Natural killer cell (primary cell): Measurements from ENCODE around the gene CLDN18. TPM values are rescaled to one million over a fixed set of nuclear protein-coding genes. Genes with fewer than 3 reads are reported as not detected.

ENCODE experiments used
- ATAC-seq, 3 donors: fragments of 150-1000 bp in 2 of 3; fragments of 200-7000 bp in 1 of 3; cut with Tn5 transposase; 1 replicate in 1 of 3; 2 replicates in 2 of 3; pipeline ENCODE4 v1.10.0; 2021; ENCODE audit warnings: mild to moderate bottlenecking in 2 of 3, moderate library complexity in 2 of 3
- DNase-seq, 2 donors: peaks; one replicate each; pipeline versions ENCODE4 v3.0.0 to v3.0.0-alpha.2; 2013 to 2021; ENCODE audit warnings: mixed read lengths in 1 of 2
- H3K27ac ChIP-seq: one replicate; pipeline ENCODE4 v1.5.1; 2013; ENCODE audit warnings: mild to moderate bottlenecking, low read length
- H3K27me3 ChIP-seq: one replicate; pipeline ENCODE4 v1.6.1; 2013; ENCODE audit warnings: low read length; ENCODE audit not compliant: control insufficient read depth, insufficient read depth
- H3K36me3 ChIP-seq: one replicate; pipeline ENCODE4 v1.6.1; 2013; ENCODE audit warnings: low read length; ENCODE audit not compliant: control insufficient read depth, insufficient read depth
- H3K4me1 ChIP-seq: one replicate; pipeline ENCODE4 v1.6.1; 2013; ENCODE audit warnings: low read length; ENCODE audit not compliant: control insufficient read depth, insufficient read depth
- H3K4me3 ChIP-seq: one replicate; pipeline ENCODE4 v1.5.1; 2013; ENCODE audit warnings: low read length
- H3K9me3 ChIP-seq: one replicate; pipeline ENCODE4 v1.6.1; 2013; ENCODE audit warnings: low read length; ENCODE audit not compliant: control insufficient read depth, insufficient read depth
- H3K27ac Mint-ChIP-seq, 2 donors: one replicate each; pipeline ENCODE4 v1.8.0; 2022; ENCODE audit warnings: mild to moderate bottlenecking in 2 of 2, mixed read lengths in 2 of 2, moderate library complexity in 1 of 2
- H3K27me3 Mint-ChIP-seq, 2 donors: one replicate each; pipeline ENCODE4 v1.8.0; 2022; ENCODE audit warnings: low read depth in 2 of 2, mixed read lengths in 2 of 2
- H3K36me3 Mint-ChIP-seq: one replicate; pipeline ENCODE4 v1.8.0; 2022; ENCODE audit warnings: mixed read lengths
- H3K4me1 Mint-ChIP-seq, 2 donors: one replicate each; pipeline ENCODE4 v1.8.0; 2022; ENCODE audit warnings: mixed read lengths in 2 of 2
- H3K4me3 Mint-ChIP-seq: one replicate; pipeline ENCODE4 v1.8.0; 2022; ENCODE audit warnings: mild to moderate bottlenecking, moderate library complexity, mixed read lengths
- H3K9me3 Mint-ChIP-seq, 2 donors: one replicate each; pipeline ENCODE4 v1.8.0; 2022; ENCODE audit warnings: mixed read lengths in 2 of 2
- CTCF ChIP-seq: fragments of 200-600 bp; IDR thresholded peaks from one replicate; pipeline ENCODE4 v1.8.0; 2022; ENCODE audit warnings: antibody characterized with exemption
- WGBS: methylation state at CpG from one replicate; pipeline ENCODE4 v1.1.7; 2013; ENCODE audit warnings: missing lambda C conversion rate; ENCODE audit not compliant: insufficient coverage; 5-methylcytosine and 5-hydroxymethylcytosine counted together
- intact Hi-C: fragments of 100-400 bp; cut with micrococcal nuclease; formaldehyde crosslinking; loops from one replicate; pipeline ENCODE4 v1.14.2; 2022
- total RNA-seq, 4 donors: library from RNA; stranded (reverse); fragments of 120-200 nt in 1 of 4; gene quantifications; one replicate each; pipeline versions ENCODE4 v1.2.3 to v1.2.4, GENCODE V29; 2013 to 2022

The CLDN18 gene
- not detected for total RNA-seq
- total RNA-seq (2013), result not detected

- no peaks in the 10 kb centered on the region for H3K36me3 Mint-ChIP-seq
- H3K27me3 Mint-ChIP-seq, result peaks cover 5 to 8% of the 10 kb centered on the region in 2 donors
- Histone ChIP-seq H3K27me3 (no peaks in the 10 kb centered on the region), H3K4me3 (no peak within 1 kb of the TSS), H3K9me3 (no peaks in the 10 kb centered on the region), H3K27ac (no peak within 1 kb of the TSS), H3K4me1 (no peaks in the 10 kb centered on the region), H3K36me3 (no peaks in the 10 kb centered on the region)
- H3K27ac Mint-ChIP-seq, result no peak within 1 kb of the TSS
- DNase-seq (no peak), ATAC-seq (no peak)
- no peak for TF ChIP-seq CTCF
- no peak within 1 kb of the TSS for H3K4me3 Mint-ChIP-seq
- intact Hi-C loops, result no loop called here
- H3K4me1 Mint-ChIP-seq, result no peaks in the 10 kb centered on the region
- H3K9me3 Mint-ChIP-seq, result no peaks in the 10 kb centered on the region
- WGBS, result 85% methylated on average over 30 of the region's 30 CpGs
Observed at GRCh38 chr3:138009476-138010272, at the start of gene CLDN18. CLDN18 (plus strand) TSS chr3:138010165; CDS start chr3:138010226, 61 bp downstream.

- Mint-ChIP-seq H3K27ac (no peak overlapping the region), H3K9me3 (peaks cover 0 to 2% of the 10 kb centered on the region in 2 donors), H3K36me3 (no peaks in the 10 kb centered on the region), H3K27me3 (peaks cover 0 to 6% of the 10 kb centered on the region in 2 donors), H3K4me1 (no peaks in the 10 kb centered on the region), H3K4me3 (no peak overlapping the region)
- intact Hi-C loops, result no loop called here
- Histone ChIP-seq H3K4me1 (no peaks in the 10 kb centered on the region), H3K27ac (no peak overlapping the region), H3K36me3 (no peaks in the 10 kb centered on the region), H3K27me3 (no peaks in the 10 kb centered on the region), H3K4me3 (no peak overlapping the region), H3K9me3 (no peaks in the 10 kb centered on the region)
- DNase-seq, result no peak
- ATAC-seq, result no peak
- 91% methylated on average over 6 of the region's 7 CpGs for WGBS
- TF ChIP-seq CTCF, result no peak
Observed at GRCh38 chr3:137962251-137962650, 47.7 kb upstream of the CLDN18 start.

- Histone ChIP-seq H3K9me3 (no peaks in the 10 kb centered on the region), H3K4me3 (no peak overlapping the region), H3K36me3 (no peaks in the 10 kb centered on the region), H3K27me3 (no peaks in the 10 kb centered on the region), H3K4me1 (no peaks in the 10 kb centered on the region), H3K27ac (no peak overlapping the region)
- Mint-ChIP-seq H3K4me3 (no peak overlapping the region), H3K4me1 (no peaks in the 10 kb centered on the region), H3K27me3 (peaks cover 0 to 4% of the 10 kb centered on the region in 2 donors), H3K36me3 (no peaks in the 10 kb centered on the region), H3K9me3 (peaks cover 0 to 2% of the 10 kb centered on the region in 2 donors), H3K27ac (no peak overlapping the region)
- ATAC-seq (no peak), DNase-seq (no peak)
- TF ChIP-seq CTCF, result no peak
- intact Hi-C loops, result no loop called here
- WGBS, result 85% methylated on average over 4 of the region's 4 CpGs
Observed at GRCh38 chr3:137963463-137963862, 46.5 kb upstream of the CLDN18 start.
